Duodenal mucosa (tissue), 2 donors: ENCODE data around the gene GET3.
"Not testable (repeated sequence)": the region's sequence is repeated elsewhere in the genome, so short reads cannot be mapped to it uniquely, and the experiment has no call there.

ENCODE experiments used
- H3K27ac ChIP-seq: one replicate; pipeline ENCODE4 v1.7.0; 2013; ENCODE audit warnings: low read depth, low read length
- H3K27me3 ChIP-seq, 2 donors: one replicate each; pipeline ENCODE4 v1.7.0; 2013; ENCODE audit warnings: low read length in 2 of 2, control low read depth in 1 of 2; ENCODE audit not compliant: insufficient read depth in 2 of 2, control insufficient read depth in 1 of 2
- H3K36me3 ChIP-seq, 2 donors: one replicate each; pipeline ENCODE4 v1.7.0; 2013; ENCODE audit warnings: low read length in 2 of 2, control low read depth in 1 of 2; ENCODE audit not compliant: insufficient read depth in 2 of 2, control insufficient read depth in 1 of 2
- H3K4me1 ChIP-seq, 2 donors: one replicate each; pipeline ENCODE4 v1.7.0; 2013; ENCODE audit warnings: low read length in 2 of 2, control low read depth in 1 of 2; ENCODE audit not compliant: insufficient read depth in 2 of 2, control insufficient read depth in 1 of 2
- H3K4me3 ChIP-seq, 2 donors: one replicate each; pipeline ENCODE4 v1.7.0; 2013; ENCODE audit warnings: low read length in 2 of 2, low read depth in 1 of 2
- H3K9ac ChIP-seq, 2 donors: one replicate each; pipeline ENCODE4 v1.7.0; 2013; ENCODE audit warnings: low read length in 2 of 2, low read depth in 1 of 2
- H3K9me3 ChIP-seq, 2 donors: one replicate each; pipeline ENCODE4 v1.7.0; 2013; ENCODE audit warnings: low read length in 2 of 2, control low read depth in 1 of 2; ENCODE audit not compliant: control insufficient read depth in 1 of 2

Gene GET3

DNA sequence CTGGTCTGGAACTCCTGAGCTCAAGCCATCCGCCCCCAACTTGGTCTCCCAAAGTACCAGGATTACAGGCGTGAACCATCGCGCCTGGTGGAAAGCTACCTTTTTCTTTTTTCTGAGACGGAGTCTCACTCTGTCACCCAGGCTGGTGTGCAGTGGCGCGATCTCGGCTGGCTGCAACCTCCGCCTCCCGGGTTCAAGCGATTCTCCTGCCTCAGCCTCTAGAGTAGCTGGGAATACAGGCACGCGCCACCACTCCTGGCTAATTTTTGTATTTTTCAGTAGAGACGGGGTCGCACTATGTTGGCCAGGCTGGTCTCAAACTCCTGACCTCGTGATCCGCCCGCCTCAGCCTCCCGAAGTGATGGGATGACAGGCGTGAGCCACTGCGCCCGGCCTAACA is 39.9 kb upstream of the GET3 start:
- Histone ChIP-seq H3K4me3 (peak overlapping the region in 1 of 2 donors; percentile 91), H3K4me1 (peaks cover 12 to 15% of the 10 kb centered on the region in 2 donors), H3K36me3 (peaks cover 5 to 23% of the 10 kb centered on the region in 2 donors)
- not testable (repeated sequence) for H3K9me3 ChIP-seq, H3K9ac ChIP-seq, H3K27ac ChIP-seq, H3K27me3 ChIP-seq

DNA sequence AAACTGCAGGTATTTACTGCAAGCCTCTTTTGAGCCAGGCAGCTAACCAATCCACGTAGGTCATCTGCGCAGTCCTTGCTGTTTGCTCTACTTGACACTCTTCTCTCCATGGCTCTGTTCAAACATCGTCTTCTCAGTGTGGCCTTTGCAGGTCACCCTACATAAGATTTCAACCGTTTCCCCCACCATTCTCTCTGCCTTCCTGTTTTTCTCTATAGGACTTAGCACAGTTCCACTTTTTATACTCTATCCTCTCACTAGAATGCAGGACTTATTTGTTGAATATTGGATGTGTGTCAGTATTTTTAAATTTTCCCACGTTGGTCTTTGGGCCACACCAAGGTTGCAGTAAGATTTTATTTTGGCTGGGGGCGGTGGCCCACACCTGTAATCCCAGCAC is 39.2 kb upstream of the GET3 start:
- Histone ChIP-seq H3K9ac (no peak overlapping the region), H3K27ac (no peak overlapping the region), H3K36me3 (peaks cover 10 to 30% of the 10 kb centered on the region in 2 donors), H3K4me1 (peaks cover 12 to 15% of the 10 kb centered on the region in 2 donors), H3K27me3 (no peaks in the 10 kb centered on the region), H3K4me3 (no peak overlapping the region), H3K9me3 (no peaks in the 10 kb centered on the region)

DNA sequence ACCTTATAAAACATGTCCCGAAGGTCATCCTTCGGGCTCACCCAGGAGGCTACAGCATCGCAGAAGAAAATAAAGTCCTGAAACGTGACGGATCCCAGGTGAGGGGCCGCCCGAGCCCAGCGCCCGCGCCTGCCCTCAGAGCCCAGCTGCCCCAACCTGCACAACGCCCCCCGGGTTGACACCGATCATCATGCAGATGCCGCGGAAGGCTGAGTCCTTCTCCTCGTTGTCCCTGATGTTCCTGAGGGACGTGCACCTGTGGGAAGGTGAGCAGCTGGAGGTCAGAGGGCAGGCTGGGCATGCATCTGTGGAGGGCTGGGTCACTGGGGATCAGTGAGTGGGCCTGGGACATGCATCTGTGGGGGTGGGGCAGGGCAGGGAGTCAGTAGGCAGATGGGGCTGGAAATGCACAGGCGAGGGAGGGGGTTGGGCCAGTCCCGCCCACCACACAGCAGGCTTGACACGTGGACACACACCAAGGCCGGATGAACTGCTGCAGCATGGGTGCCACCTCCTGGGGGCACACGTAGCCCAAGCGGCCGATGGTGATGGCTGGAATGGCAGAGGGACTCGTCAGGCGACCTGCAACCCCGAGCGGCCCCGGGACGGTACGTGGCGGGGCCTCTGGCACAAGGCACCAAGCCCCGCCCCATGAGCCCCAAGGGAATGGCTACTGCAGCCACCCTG is 35.6 kb upstream of the GET3 start:
- Histone ChIP-seq H3K9ac (no peak overlapping the region), H3K27ac (no peak overlapping the region), H3K4me1 (peaks cover 5 to 6% of the 10 kb centered on the region in 2 donors), H3K36me3 (peaks cover 35 to 58% of the 10 kb centered on the region in 2 donors), H3K4me3 (no peak overlapping the region), H3K27me3 (no peaks in the 10 kb centered on the region), H3K9me3 (no peaks in the 10 kb centered on the region)

DNA sequence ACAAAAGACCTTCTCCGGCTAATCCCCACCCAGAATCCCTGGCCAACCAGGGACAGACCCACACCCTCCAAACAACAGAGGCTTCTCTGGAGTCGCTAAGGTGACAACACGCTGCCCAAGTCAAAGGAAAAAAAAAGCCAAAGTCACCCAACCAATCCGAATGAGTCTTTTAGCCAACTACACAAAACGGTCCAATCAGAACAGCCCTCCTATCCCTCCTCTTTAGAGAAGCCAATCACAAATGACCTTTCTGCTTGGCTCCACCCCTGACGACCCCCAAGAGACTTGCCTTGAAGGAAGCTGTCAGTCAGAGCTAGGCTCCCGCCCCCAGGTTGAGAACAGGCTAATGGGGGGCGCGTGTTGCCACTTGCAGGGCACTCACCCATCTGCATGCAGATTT is 34.3 kb upstream of the GET3 start:
- Histone ChIP-seq H3K27me3 (no peaks in the 10 kb centered on the region), H3K4me1 (no peaks in the 10 kb centered on the region), H3K27ac (no peak overlapping the region), H3K4me3 (no peak overlapping the region), H3K9me3 (no peaks in the 10 kb centered on the region), H3K9ac (no peak overlapping the region), H3K36me3 (peaks cover 36 to 68% of the 10 kb centered on the region in 2 donors)

DNA sequence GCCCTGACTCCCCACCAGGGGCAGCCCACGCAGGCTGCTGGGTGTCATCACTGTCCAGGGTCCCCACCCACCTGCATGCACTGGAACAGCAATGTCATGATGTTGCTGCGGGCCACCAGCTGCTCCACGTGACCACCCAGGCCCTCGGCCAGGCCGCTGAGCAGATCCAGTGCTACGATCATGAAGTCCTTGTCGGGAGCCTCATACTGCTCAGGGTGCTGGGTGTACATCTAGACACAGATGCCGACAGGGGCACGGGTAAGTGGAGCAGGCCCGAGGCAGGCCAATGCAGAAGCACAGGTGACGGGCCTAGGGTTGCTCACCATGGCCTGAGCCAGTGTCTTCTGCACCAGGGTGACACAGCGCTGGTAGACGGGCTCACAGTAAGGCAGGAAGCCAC is 32.1 kb upstream of the GET3 start:
- peaks cover 40 to 79% of the 10 kb centered on the region in 2 donors for H3K36me3 ChIP-seq
- no peaks in the 10 kb centered on the region for H3K27me3 ChIP-seq
- H3K27ac ChIP-seq, result no peak overlapping the region
- H3K4me1 ChIP-seq, result no peaks in the 10 kb centered on the region
- H3K9ac ChIP-seq, result no peak overlapping the region
- H3K9me3 ChIP-seq, result no peaks in the 10 kb centered on the region
- no peak overlapping the region for H3K4me3 ChIP-seq

DNA sequence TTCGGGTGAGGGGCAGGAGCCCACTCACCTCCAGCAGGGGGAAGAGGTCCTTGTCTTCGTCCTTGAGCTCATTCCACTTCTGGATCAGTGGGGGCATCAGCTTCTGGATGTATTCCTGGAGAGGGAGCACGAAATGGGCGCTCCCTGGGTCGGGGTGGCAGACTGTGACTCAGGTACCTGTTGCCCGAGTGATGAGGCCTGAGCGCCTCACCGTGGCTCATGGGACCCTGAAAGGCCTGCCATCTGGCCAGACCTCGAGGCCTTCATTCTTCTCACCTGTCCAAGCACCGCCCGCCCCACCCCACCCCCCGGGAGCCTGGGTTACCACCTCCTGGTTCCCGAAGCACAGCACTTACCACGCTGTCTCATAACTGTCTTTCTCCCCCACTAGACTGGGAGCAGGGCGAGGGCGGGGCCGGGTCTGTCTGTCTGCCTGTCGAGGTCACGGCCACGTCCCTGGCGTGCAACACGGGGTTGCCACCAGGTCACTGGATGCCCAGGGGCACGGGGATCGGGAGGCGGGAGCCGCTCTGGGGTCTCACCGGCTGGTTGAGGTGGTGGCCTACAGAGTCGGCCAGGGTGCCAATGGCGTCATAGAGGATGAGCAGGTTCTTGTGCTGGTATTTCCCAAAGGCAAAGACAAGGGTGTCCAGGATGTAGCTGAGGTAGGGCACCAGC is 31.5 kb upstream of the GET3 start:
- Histone ChIP-seq H3K27me3 (no peaks in the 10 kb centered on the region), H3K36me3 (peaks cover 45 to 80% of the 10 kb centered on the region in 2 donors), H3K9ac (no peak overlapping the region), H3K9me3 (no peaks in the 10 kb centered on the region), H3K4me3 (no peak overlapping the region), H3K4me1 (no peaks in the 10 kb centered on the region), H3K27ac (no peak overlapping the region)

DNA sequence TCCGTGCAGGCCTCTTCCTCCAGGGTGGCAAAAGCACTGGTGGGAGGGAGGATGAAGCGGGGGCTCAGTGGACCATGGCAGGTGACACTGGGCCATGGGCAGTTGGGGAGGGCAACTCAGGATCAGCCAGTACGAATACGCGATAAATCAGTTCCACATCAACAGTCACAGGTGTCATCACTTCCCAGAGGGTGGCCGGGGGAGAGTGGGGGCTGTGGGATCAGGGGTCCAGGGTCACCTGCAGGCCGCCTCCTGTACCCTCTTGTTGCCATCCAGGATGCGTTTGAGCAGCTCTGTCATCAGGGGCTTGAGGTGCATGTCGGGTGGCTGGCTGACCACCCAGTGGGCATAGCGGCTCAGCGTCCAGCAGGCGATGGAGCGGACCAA is 31.0 kb upstream of the GET3 start:
- H3K9ac ChIP-seq, result no peak overlapping the region
- peaks cover 44 to 79% of the 10 kb centered on the region in 2 donors for H3K36me3 ChIP-seq
- no peaks in the 10 kb centered on the region for H3K9me3 ChIP-seq
- no peaks in the 10 kb centered on the region for H3K27me3 ChIP-seq
- no peak overlapping the region for H3K4me3 ChIP-seq
- no peak overlapping the region for H3K27ac ChIP-seq
- H3K4me1 ChIP-seq, result no peaks in the 10 kb centered on the region

DNA sequence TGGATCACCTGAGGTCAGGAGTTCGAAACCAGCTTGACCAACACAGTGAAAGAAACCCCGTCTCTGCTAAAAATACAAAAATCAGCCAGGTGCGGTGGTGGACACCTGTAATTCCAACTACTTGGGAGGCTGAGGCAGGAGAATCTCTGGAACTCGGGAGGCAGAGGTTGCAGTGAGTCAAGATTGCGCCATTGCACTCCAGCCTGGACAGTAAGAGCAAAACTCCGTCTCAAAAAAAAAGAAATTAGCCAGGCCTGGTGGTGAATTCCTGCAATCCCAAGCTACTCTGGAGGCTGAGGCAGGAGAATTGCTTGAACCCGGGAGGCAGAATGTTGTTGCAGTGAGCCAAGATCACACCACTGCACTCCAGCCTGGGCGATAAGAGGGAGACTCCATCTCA is 28.7 kb upstream of the GET3 start:
- H3K9me3 ChIP-seq, result no peaks in the 10 kb centered on the region
- no peak overlapping the region for H3K9ac ChIP-seq
- H3K4me3 ChIP-seq, result no peak overlapping the region
- H3K4me1 ChIP-seq, result no peaks in the 10 kb centered on the region
- peaks cover 42 to 73% of the 10 kb centered on the region in 2 donors for H3K36me3 ChIP-seq
- no peaks in the 10 kb centered on the region for H3K27me3 ChIP-seq
- no peak overlapping the region for H3K27ac ChIP-seq

DNA sequence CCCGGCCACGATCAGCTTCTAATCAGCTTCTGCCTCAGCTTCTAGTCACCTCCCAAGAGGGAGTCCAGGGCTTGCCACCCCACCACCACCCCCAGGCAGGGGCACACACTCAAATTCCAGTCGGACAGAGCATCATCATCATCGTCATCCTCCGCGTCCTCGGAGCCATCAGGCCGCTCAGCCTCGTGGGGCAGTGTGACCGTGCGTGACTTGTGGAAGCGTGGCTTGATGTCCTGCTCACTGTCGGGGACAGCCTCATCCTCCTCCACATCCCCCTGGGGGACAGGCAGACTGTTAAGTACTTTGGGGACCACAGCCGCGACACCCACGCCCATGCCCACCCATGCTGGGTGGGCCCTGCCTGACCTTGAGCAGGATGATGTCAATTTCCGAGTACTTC is 26.1 kb upstream of the GET3 start:
- H3K36me3 ChIP-seq, result peaks cover 35 to 78% of the 10 kb centered on the region in 2 donors
- H3K9ac ChIP-seq, result no peak overlapping the region
- H3K9me3 ChIP-seq, result no peaks in the 10 kb centered on the region
- no peak overlapping the region for H3K4me3 ChIP-seq
- H3K27ac ChIP-seq, result no peak overlapping the region
- H3K4me1 ChIP-seq, result no peaks in the 10 kb centered on the region
- H3K27me3 ChIP-seq, result no peaks in the 10 kb centered on the region

DNA sequence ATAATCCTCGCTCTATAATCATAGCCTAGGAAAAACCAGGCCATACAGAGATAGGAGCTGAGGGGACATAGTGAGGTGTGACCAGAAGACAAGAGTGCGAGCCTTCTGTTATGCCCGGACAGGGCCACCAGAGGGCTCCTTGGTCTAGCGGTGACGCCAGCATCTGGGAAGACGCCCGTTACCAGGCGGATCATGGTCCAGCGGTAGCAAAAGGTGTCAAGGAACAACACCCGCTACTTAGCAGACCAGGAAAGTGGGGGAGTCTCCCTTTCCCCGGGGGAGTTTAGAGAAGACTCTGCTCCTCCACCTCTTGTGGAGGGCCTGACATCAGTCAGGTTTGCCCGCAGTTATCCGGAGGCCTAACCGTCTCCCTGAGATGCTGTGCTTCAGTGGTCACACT is 25.2 kb upstream of the GET3 start:
- not testable (repeated sequence) for H3K27me3 ChIP-seq, H3K9ac ChIP-seq, H3K4me1 ChIP-seq, H3K9me3 ChIP-seq, H3K27ac ChIP-seq, H3K4me3 ChIP-seq
- peaks cover 32 to 75% of the 10 kb centered on the region in 2 donors for H3K36me3 ChIP-seq
